22Rv1 (cell line): ENCODE data around the gene CDH16.

Experiments used
- H3K27ac ChIP-seq: fragments of 450-650 bp; 2 replicates; pipeline ENCODE4 v1.5.1; 2017
- ZFX ChIP-seq: fragments of 450-650 bp; IDR thresholded peaks from 2 replicates; pipeline ENCODE4 v1.6.1; 2017; ENCODE audit warnings: antibody characterized with exemption, borderline replicate concordance
- TF ChIP-seq, protein P1 (sequence below): fragments of 450-650 bp; IDR thresholded peaks from 2 replicates; pipeline ENCODE4 v1.5.1; 2017; ENCODE audit warnings: mild to moderate bottlenecking

CDH16 gene

DNA sequence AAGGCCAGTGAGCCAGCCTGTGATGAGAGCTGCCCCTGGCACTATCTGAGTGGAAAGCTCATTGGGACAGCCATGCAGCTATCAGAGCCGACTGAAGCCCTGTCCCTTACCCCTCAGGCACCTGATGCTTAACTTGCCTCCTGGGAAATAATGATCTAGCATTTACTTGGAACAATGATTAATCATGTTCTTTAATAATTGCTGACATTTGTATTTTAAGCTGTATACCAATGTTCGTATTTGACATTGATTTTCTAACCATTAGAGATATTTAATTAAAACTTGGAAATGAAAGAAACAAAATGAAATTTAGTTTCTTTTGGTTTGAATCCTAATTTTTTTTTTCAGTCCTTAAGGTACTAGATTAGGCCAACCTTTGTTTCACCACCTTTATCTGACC lies 27.9 kb downstream of the CDH16 start:
- no peak overlapping the region for H3K27ac ChIP-seq
- TF ChIP-seq ZFX: no peak

DNA sequence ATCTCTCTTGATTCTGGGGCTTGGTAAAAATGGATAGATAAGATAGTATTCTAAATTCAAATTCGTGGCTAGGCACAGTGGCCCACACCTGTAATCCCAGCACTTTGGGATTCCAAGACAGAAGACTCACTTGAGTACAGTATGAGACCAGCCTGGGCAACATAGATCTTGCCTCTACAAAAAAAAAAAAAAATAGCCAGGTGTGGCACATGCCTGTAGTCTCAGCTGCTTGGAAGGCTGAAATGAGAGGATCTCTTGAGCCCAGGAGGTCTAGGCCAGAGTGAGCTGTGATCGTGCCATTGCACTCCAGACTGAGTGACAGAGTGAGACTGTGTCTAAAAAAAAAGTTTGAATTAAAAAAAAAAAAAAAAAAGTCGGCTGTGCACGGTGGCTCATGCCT lies 29.1 kb downstream of the CDH16 start:
- no peak for TF ChIP-seq ZFX
- TF ChIP-seq, protein P1, sequence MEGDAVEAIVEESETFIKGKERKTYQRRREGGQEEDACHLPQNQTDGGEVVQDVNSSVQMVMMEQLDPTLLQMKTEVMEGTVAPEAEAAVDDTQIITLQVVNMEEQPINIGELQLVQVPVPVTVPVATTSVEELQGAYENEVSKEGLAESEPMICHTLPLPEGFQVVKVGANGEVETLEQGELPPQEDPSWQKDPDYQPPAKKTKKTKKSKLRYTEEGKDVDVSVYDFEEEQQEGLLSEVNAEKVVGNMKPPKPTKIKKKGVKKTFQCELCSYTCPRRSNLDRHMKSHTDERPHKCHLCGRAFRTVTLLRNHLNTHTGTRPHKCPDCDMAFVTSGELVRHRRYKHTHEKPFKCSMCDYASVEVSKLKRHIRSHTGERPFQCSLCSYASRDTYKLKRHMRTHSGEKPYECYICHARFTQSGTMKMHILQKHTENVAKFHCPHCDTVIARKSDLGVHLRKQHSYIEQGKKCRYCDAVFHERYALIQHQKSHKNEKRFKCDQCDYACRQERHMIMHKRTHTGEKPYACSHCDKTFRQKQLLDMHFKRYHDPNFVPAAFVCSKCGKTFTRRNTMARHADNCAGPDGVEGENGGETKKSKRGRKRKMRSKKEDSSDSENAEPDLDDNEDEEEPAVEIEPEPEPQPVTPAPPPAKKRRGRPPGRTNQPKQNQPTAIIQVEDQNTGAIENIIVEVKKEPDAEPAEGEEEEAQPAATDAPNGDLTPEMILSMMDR: no peak
- no peak overlapping the region for H3K27ac ChIP-seq

DNA sequence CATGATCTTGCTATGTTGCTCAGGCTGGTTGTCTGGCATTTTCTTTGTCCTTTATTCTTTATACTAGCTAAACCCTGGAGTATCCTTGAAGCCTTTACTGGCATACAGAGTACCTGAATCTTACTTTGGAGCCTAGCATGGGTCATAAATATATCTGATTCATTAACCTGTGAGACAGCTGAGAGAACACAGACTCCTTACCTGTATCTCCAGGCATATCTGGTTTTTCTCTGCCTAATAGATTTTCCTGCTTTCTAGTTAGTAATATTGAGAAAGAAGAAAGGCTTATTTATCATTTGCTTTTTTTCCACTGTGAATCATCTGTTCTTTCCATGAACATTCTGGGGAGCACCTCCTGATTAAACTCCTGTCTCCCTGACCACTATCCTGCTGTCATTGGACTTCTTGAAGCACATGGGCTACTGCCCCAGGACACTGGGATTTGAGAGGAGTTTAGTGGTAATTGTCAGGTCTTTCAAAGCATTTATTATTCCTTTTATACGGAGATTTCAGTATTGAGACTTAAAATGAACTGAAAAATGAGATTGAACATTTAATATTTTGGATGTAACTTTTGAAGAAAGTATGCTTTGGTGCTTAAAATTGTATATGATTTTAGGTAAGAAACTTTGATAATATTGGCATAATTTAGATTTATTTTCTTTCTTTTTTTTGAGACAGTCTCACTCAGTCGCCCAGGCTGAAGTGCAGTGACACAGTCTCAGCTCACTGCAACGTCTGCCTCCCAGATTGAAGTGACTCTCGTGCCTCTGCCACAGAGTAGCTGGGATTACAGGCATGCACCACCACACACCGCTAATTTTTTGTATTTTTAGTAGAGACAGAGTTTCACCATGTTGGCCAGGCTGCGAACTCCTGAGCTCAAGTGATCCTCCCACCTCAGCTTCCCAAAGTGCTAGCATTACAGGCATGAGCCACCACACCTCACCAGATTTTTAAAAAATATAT lies 29.8 kb downstream of the CDH16 start:
- no peak overlapping the region for H3K27ac ChIP-seq
- TF ChIP-seq, protein P1: no peak
- no peak for TF ChIP-seq ZFX

DNA sequence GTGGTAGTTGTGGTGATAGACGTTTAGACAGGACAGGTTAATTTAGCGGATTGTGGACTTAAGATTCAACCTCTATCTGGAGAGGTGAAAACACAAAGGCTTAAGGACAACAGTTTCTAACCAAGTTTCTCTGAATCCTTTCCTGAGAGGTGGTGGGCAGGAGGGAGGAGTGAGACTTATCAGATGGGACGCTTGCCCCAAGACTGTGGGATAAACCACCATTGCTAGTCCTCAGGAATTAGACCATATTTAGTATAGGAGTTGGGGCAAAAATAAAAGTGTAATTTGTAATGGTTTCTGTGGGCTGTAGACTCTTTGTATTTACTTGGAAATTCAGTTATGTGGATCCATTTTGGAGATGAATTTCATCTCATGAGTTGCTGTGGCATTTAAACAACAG lies 31.8 kb downstream of the CDH16 start:
- H3K27ac ChIP-seq: no peak overlapping the region
- TF ChIP-seq ZFX: no peak
- TF ChIP-seq, protein P1: no peak

DNA sequence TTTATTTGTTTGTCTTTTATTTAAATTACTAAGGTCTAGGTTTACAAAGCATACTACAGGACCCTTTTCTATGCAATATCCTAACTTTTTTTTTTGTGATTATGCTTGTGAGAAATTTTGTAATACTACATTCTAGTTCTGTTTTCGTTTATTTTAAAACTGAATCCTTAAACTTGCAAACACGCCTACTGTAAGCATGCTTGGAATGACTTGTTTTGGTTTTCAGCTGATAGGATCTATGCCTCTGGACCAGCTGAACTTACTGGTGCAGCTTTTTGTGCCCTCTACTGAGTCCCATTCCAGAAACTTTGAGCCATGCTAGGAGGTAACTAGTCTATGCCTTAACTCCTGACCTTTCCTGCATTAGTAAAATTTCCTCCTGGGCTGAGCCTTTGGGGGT lies 32.4 kb downstream of the CDH16 start:
- no peak overlapping the region for H3K27ac ChIP-seq
- no peak for TF ChIP-seq ZFX
- TF ChIP-seq, protein P1: no peak

DNA sequence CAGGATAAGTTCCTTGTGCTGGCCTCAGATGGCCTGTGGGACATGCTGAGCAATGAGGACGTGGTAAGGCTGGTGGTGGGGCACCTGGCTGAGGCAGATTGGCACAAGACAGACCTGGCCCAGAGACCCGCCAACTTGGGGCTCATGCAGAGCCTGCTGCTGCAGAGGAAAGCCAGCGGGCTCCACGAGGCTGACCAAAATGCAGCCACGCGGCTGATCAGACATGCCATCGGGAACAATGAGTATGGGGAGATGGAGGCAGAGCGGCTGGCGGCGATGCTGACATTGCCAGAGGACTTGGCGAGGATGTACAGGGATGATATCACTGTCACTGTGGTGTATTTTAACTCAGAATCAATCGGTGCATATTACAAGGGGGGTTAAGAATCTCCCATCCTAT lies 33.2 kb downstream of the CDH16 start:
- H3K27ac ChIP-seq: no peak overlapping the region
- no peak for TF ChIP-seq ZFX

DNA sequence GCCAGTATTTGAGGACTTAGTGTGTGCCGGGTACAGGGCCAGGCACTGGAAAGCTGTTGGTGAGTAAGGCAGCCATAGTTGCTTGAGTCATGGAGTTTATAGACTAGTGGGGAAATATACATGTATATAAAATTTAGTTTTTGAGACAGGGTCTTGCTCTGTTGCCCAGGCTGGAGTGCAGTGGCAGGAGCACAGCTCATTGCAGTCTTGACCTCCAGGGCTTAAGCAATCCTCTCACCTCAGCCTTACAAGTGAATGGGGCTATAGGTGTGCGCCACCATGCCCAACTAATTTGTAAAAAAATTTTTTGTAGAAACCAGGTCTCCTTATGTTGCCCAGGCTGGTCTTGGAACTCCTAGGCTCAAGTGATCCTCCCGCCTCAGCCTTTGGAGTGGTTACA lies 36.0 kb downstream of the CDH16 start:
- TF ChIP-seq, protein P1: no peak
- TF ChIP-seq ZFX: no peak
- H3K27ac ChIP-seq: no peak overlapping the region

DNA sequence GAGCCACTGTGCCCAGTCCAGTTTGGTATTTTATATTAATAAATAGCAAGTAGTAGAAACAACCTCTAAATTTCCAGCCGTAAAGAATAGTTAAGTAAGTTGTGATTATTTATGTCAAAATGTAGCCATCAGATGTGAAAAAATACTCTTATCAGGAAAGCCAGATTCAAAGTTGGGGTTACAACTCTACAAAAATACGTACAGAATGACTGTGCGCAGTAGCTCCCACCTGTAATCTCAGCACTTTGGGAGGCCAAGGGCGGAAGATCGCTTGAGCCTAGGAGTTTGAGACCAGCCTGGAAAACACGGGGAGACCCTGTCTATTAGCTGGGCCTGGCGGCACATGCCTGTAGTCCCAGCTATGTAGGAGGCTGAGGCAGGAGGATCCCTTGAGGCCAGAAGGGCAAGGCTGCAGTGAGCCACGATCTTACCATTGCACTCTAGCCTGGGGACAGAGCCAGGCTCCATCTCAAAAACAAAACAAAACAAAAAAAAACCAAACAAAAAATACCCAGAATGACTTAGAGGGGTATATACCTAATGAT lies 36.6 kb downstream of the CDH16 start:
- H3K27ac ChIP-seq: no peak overlapping the region
- TF ChIP-seq, protein P1: no peak
- no peak for TF ChIP-seq ZFX
